ENCODE measurements around the gene LIPC.

The LIPC gene

GRCh38 chr15:58433597-58434333 is 2.0 kb downstream of the LIPC start:
- DNase-seq (ENCODE audit: insufficient read length, low spot score) (no peak), FAIRE-seq (no peak)

- FAIRE-seq (no peak), DNase-seq (ENCODE audit: insufficient read length, low spot score) (no peak)
Observed at GRCh38 chr15:58434334-58434875, 2.6 kb downstream of the LIPC start.

DNA sequence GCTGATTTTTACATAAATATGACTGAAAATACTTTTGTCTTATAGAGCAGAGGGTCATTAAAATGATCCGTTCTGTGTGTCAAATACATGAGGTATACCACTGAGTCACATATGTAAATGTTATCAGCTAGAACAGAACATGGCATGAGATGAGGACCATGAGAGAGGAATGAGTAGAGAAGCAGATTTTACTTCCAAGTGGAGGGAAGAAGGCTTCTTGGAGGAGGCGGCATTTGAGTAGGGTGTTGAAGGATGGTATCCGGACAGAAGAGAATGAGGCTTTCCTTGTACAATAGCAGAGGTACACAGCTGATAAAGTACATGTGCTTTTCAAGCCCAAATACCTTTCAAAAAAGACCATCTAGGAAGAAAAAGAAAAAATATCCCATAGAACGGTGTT is 4.8 kb downstream of the LIPC start:
- FAIRE-seq: no peak
- no peak for DNase-seq (ENCODE audit: insufficient read length, low spot score)

GRCh38 chr15:58437531-58438105 is 5.8 kb downstream of the LIPC start:
- no peak for DNase-seq (ENCODE audit: insufficient read length, low spot score)
- no peak for FAIRE-seq

DNA sequence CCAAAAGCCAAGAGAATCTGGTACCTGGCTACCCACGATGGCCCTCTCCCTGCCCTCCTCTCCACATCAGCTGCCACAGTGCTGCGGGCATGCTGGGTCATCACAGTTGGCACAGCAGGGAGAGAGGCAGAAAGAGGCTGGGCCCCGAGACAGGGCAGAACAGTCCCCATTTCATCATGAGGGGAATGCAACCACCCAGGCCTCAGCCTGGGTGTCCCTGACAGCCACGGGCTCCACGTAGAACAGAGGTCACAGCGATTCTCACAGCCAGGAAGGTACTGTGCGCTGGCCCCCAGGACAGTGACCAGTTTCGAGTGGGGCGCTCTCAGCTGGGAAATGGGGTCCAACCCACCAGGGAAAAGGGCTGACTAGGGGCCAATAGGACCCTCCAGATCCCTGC is 6.3 kb downstream of the LIPC start:
- FAIRE-seq (no peak), DNase-seq (ENCODE audit: insufficient read length, low spot score) (no peak)

GRCh38 chr15:58438956-58439355 is 7.2 kb downstream of the LIPC start:
- FAIRE-seq: no peak
- DNase-seq (ENCODE audit: insufficient read length, low spot score): peak; percentile 57

DNA sequence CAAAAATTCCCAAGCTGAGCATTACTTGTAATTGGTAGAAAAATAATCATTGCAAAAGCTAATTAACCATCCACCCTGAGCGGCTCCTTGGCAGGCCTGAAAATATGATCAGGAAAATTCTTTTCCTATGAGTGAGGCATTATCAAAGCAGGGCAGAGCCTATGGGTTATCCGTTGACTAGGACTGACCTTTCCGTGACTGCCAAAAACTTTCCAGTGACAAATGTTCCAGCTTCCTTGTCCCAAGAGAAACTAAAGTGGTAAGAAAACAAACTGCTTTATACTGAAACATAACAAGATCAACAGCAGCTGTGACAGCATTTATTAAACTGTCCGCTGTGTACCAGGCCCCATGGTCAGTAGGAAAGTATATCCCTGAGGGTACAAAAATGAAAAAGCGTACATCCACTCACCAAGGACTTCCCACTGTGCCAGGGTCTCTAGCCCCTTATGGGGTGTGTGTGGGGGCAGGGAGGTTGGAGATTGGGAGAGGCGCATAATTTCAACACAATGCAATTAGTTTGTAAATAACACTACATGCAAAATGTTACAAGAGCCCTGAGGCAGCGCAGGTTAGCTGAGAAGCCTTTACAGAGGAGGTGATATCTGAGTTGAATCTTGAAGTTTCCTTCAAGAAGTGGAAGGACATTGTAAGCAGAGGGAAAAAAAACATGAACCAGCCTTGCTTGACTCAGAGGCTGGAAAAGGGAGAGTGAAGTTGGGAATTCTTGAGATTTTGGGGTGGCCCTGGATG is 8.5 kb downstream of the LIPC start:
- FAIRE-seq: no peak

DNA sequence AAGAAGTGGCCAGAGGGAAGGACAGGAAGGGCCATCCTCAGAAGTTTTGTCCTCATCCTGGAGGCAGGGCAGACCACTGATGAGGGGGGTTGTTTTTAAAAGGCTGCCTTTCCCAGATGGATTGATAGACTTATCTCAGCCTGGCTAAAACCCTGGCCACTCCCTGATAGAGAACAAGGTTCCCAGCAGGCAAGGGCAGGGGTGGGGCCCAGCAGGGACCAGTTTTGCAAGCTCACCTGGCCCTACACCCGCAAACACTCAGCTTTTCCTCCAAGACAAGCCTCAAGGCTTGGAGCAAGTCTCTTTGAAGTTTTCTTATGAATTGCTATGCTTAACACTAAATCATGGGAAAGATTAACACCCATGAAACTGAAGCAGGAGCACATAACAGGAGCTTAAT is 9.1 kb downstream of the LIPC start:
- DNase-seq (ENCODE audit: insufficient read length, low spot score) (no peak), FAIRE-seq (no peak)

More for the DNA sequence above, 8.5 kb downstream of the LIPC start:
- DNase-seq (ENCODE audit: insufficient read length, low spot score): peak; percentile 30

DNA sequence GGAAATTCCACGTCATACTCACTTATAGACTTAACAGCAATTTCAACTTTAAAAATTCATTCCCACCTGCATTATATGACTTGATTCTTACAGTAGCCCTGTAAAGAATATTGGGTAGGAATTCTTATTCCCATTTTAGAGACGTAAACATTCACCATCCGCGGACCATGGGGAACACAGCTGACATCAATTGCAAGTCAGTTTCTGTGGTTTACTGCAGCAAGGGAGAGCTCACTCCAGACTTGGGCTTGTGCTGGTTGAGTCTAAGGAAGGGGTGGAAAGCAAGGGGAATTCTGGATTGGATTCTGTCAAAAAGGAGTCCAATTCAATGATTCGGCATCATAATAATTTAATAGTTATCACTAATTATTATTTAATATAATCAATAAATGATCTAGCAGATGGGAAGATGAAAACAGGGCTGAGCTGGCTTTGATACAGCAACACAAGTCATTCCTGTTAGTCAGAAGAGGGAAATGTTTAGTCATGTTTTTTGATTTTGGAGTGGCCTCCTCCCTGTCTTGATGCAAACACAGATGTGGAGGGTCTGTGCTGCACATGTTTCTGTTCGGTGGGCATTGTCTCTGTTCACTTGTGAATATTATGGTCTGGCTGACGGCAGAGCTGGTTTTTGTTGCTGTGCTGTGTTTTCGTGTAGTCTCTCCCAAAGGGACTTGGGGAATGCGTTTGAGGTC is 9.7 kb downstream of the LIPC start:
- FAIRE-seq: no peak
- peak; percentile 24 for DNase-seq (ENCODE audit: insufficient read length, low spot score)

- FAIRE-seq (no peak), DNase-seq (ENCODE audit: insufficient read length, low spot score) (no peak)
Observed at GRCh38 chr15:58442122-58442521, 10.3 kb downstream of the LIPC start.

DNA sequence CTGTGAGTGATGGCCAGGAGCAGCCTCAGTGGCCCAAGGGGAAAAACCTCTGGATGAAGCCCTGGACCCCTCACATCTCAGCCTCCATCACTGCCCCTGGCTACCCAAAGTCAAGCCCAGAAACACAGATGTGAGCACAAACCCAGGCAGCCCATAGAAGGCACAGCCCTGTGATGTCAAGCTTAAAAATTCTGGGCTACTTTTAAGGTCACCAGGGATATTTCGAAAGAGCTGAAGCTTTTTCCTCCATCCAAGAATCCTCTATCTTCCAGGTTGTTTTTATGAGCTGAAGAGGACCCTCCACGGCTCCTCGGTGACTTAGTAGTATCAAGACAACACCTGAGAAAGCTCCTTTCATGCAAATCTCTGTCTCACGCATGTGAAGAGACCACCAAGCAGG is 11.5 kb downstream of the LIPC start:
- no peak for FAIRE-seq
- no peak for DNase-seq (ENCODE audit: insufficient read length, low spot score)

GRCh38 chr15:58444056-58444455 is 12.3 kb downstream of the LIPC start:
- FAIRE-seq (no peak), DNase-seq (ENCODE audit: insufficient read length, low spot score) (no peak)

GRCh38 chr15:58444658-58445332 is 13.0 kb downstream of the LIPC start:
- FAIRE-seq (no peak), DNase-seq (ENCODE audit: insufficient read length, low spot score) (no peak)

GRCh38 chr15:58445865-58446264 is 14.1 kb downstream of the LIPC start:
- DNase-seq (ENCODE audit: insufficient read length, low spot score): no peak
- no peak for FAIRE-seq

- DNase-seq (ENCODE audit: insufficient read length, low spot score) (no peak), FAIRE-seq (no peak)
Observed at GRCh38 chr15:58446521-58446920, 14.7 kb downstream of the LIPC start.

DNA sequence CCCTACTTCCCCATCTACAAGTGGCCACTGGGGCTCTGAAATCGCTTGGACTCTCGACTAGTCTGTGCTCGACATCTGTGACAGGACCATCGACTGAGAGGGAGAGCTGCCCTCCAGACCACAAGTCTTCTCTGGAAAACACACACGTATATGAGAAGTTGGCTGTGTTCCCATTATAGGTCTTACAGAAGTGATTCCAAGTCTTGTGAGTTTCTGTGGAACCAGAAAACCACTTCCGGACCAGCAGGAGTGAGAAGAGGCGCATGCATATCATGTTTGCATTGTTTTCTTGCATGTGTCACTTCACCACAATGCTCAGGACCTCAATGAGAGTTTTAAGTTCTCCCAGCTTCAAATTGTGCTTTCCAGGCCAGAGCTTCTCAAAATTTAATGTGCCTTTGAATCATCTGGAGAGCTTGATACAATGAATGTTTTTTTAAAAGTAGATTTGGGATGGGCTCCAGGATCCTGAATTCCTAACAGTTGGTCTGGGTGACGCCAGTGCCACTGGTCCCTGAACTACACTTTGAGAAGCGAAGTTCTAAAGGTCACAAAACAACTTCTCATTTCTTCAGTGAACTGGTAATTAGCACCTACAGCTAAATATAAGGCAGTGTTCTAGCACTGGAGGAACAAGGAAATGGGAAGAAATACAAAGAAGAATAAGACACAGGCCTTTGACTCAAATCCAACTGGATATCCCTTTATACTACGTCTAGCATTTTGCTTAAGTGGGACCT is 15.7 kb downstream of the LIPC start:
- no peak for FAIRE-seq
- DNase-seq (ENCODE audit: insufficient read length, low spot score): no peak

DNA sequence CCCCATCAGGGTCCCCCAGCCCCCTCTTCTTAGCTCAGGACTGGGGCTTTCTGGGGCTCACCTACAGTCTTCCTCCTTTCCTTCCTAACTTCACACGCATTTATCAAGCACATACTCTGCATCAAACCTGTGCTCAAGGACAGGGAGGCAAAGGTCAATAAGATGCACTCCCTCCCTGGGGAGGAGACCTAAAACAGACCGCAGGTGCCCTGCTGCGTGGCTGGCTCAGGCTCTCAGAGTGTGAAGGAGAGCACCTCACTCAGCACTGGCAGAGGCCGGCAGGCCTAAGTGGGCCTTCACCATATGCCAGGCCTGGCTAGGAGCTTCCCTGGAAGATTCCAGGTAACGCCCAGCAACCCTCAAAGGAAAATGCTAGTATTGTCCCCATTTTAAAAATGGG is 16.5 kb downstream of the LIPC start:
- FAIRE-seq (no peak), DNase-seq (ENCODE audit: insufficient read length, low spot score) (no peak)

- no peak for DNase-seq (ENCODE audit: insufficient read length, low spot score)
Observed at GRCh38 chr15:58448906-58449305, 17.1 kb downstream of the LIPC start.

GRCh38 chr15:58451826-58452225 is 20.0 kb downstream of the LIPC start:
- FAIRE-seq (no peak), DNase-seq (ENCODE audit: insufficient read length, low spot score) (no peak)

More at GRCh38 chr15:58448906-58449305, 17.1 kb downstream of the LIPC start:
- FAIRE-seq: no peak

- FAIRE-seq: no peak
- DNase-seq (ENCODE audit: insufficient read length, low spot score): no peak
Observed at GRCh38 chr15:58452775-58453174, 21.0 kb downstream of the LIPC start.
